ENCODE results near the gene TNS3. TPM values are rescaled to one million over a fixed set of nuclear protein-coding genes. Genes with fewer than 3 reads are reported as not detected.

The TNS3 gene
- total RNA-seq, 4 donors from 2014 or later: 70.9 to 112 (median 98.6) TPM

GRCh38 chr7:47423196-47423595 lies 158.7 kb downstream of the TNS3 start:
- ATAC-seq (ENCODE audit: low FRiP score) (no peak), DNase-seq (ENCODE audit: low spot score) (no peak)
- TF ChIP-seq CTCF (IDR thresholded peaks at IDR 0.05): no peak

- no peak for TF ChIP-seq CTCF (IDR thresholded peaks at IDR 0.05)
- DNase-seq (ENCODE audit: low spot score) (no peak), ATAC-seq (ENCODE audit: low FRiP score) (no peak)
Measured at GRCh38 chr7:47422611-47423010, 159.3 kb downstream of the TNS3 start.

- no peak for TF ChIP-seq CTCF (IDR thresholded peaks at IDR 0.05)
- ATAC-seq (ENCODE audit: low FRiP score) (no peak), DNase-seq (ENCODE audit: low spot score) (no peak)
Measured at GRCh38 chr7:47421456-47421855, 160.5 kb downstream of the TNS3 start.

- TF ChIP-seq CTCF (IDR thresholded peaks at IDR 0.05): no peak
- ATAC-seq (ENCODE audit: low FRiP score) (no peak), DNase-seq (ENCODE audit: low spot score) (no peak)
Measured at GRCh38 chr7:47420122-47420780, 161.7 kb downstream of the TNS3 start.

GRCh38 chr7:47419471-47419870 lies 162.4 kb downstream of the TNS3 start:
- ATAC-seq (ENCODE audit: low FRiP score) (no peak), DNase-seq (ENCODE audit: low spot score) (no peak)
- TF ChIP-seq CTCF (IDR thresholded peaks at IDR 0.05): no peak

GRCh38 chr7:47418601-47419309 lies 163.2 kb downstream of the TNS3 start:
- DNase-seq (ENCODE audit: low spot score) (no peak), ATAC-seq (ENCODE audit: low FRiP score) (no peak)
- no peak for TF ChIP-seq CTCF (IDR thresholded peaks at IDR 0.05)

All from omental fat pad (tissue), 4 donors.